IPS-18a (cell line): Measurements from ENCODE around the gene DSCAML1.

Experiments used
- H3K27ac ChIP-seq: one replicate; pipeline ENCODE4 v1.5.1; 2013; ENCODE audit warnings: low read length
- H3K27me3 ChIP-seq: one replicate; pipeline ENCODE4 v1.6.1; 2013; ENCODE audit warnings: mild to moderate bottlenecking, low read length; ENCODE audit not compliant: control insufficient read depth, insufficient read depth
- H3K36me3 ChIP-seq: one replicate; pipeline ENCODE4 v1.6.1; 2013; ENCODE audit warnings: low read depth, low read length; ENCODE audit not compliant: control insufficient read depth
- H3K4me1 ChIP-seq: one replicate; pipeline ENCODE4 v1.6.1; 2013; ENCODE audit warnings: low read depth, low read length; ENCODE audit not compliant: control insufficient read depth
- H3K4me3 ChIP-seq: one replicate; pipeline ENCODE4 v1.5.1; 2013; ENCODE audit warnings: low read length
- H3K9ac ChIP-seq: one replicate; pipeline ENCODE4 v1.6.1; 2013; ENCODE audit warnings: mild to moderate bottlenecking, low read length, moderate library complexity
- H3K9me3 ChIP-seq: one replicate; pipeline ENCODE4 v1.6.1; 2013; ENCODE audit warnings: low read depth, low read length; ENCODE audit not compliant: control insufficient read depth

Gene DSCAML1

DNA sequence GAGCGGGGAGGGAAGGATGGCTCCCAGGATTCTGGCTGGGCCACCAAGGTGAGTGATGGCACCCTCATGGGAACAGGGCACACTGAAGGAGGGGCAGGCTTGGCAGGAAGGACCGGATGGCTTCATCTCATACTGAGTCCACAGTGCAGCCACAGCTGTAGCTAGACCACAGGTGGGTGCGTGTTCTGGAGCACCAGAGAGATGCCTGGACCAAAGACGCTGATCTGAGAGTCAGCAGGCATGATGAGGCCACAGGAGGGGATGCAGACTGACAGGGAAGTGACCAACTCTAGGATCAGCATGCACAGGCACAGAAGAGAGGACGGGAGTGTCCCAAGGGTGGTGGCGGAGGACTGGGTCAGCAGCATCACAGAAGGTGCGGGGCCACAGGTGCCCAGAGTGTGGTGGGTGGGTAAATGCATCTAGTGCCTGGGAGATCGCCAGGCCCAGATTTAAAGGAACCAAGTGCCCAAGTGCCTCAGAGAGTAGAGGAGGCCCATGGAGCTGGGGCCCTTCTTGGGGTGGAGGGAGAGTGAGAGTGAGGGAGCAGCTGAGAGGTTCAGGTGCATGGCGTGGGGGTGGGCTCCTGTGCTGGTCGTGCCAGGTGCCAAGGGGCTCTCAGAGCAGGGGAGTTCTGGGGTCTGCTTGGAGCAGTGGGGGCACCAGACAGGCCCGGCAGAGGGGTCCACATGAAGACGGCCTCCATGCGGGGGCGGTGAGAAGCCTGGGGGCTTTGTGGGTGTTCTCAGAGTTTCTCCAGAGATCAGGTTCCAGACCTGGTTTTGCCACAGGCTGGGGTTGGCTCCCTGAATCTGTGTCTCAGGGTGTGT lies 355.7 kb downstream of the DSCAML1 start:
- no peaks in the 10 kb centered on the region for H3K9me3 ChIP-seq
- H3K27ac ChIP-seq: no peak overlapping the region
- no peaks in the 10 kb centered on the region for H3K36me3 ChIP-seq
- no peak overlapping the region for H3K4me3 ChIP-seq
- no peak overlapping the region for H3K9ac ChIP-seq
- no peaks in the 10 kb centered on the region for H3K4me1 ChIP-seq
- H3K27me3 ChIP-seq: no peaks in the 10 kb centered on the region

DNA sequence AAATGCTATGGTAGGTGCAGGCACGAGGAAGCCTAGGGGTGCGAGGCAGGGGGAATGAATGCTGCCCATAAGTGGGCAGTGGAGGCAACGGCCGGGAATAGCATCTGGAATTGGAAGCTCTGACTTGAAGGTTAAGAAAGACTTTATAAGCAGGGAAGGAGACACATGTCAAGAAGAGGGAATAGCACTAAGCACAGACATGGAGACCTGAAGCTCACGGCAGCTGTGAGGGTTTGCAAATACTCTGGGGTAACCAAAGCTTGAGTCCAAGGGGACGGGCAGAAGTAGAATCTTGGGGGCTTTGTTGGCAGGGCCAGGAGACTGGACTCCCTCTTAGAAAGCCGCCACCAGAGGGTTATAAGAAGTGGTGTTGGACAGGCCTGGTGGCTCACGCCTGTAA lies 356.8 kb downstream of the DSCAML1 start:
- Histone ChIP-seq H3K27ac (no peak overlapping the region), H3K4me3 (no peak overlapping the region), H3K27me3 (no peaks in the 10 kb centered on the region), H3K4me1 (no peaks in the 10 kb centered on the region), H3K36me3 (no peaks in the 10 kb centered on the region), H3K9me3 (no peaks in the 10 kb centered on the region), H3K9ac (no peak overlapping the region)

DNA sequence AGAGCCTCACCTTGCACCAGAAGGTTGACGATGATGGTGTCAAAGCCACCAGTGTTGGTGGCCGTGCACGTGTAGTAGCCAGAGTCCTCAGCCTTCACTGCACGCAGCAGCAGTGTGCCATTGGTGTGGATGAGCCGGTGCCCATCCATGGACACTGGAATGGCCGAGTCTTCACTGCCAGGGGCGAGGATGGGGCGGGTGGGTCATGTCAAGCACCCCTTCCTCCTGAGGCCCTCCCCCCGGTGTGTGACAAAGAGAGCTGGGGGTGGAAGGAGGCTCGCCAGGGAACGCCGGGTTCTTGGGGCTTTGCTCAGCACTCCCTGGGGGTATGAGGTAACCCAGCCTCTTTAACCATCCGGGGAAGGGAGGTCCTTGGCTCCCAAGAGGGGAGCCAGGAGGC lies 357.8 kb downstream of the DSCAML1 start:
- Histone ChIP-seq H3K27me3 (no peaks in the 10 kb centered on the region), H3K4me3 (no peak overlapping the region), H3K4me1 (no peaks in the 10 kb centered on the region), H3K9ac (no peak overlapping the region), H3K27ac (no peak overlapping the region), H3K9me3 (no peaks in the 10 kb centered on the region), H3K36me3 (no peaks in the 10 kb centered on the region)

DNA sequence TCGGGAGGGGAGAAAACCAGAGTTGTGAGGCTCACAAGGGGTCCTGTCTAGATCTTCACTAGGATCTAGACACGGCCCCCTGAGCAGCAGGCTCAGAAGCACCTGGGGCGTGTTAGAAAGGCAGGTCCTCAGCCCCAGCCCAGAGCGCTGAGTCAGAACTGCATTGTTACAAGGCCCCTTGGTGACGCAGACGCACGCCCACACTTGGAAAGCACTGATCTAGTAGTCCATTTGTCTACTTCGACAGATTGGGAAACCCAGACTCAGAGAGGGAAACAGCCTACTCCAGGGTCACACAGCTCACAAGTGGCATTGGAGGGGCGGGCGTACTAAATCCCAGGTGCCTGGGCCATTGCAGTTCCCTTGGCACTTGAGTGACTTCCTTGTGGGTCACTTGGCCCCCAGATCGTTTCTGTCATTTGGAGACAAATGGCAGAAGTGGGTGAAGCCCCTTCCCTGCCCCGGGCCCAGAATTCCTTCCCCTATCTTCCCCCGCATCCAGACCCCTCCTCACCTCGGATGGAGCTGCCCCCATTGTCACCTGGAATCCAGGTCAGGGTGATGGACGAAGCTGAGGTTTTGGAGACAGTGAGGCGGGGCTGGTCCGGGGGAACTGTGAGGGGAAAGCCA lies 358.5 kb downstream of the DSCAML1 start:
- Histone ChIP-seq H3K4me1 (no peaks in the 10 kb centered on the region), H3K4me3 (no peak overlapping the region), H3K9me3 (no peaks in the 10 kb centered on the region), H3K27ac (no peak overlapping the region), H3K36me3 (no peaks in the 10 kb centered on the region), H3K9ac (no peak overlapping the region), H3K27me3 (no peaks in the 10 kb centered on the region)

DNA sequence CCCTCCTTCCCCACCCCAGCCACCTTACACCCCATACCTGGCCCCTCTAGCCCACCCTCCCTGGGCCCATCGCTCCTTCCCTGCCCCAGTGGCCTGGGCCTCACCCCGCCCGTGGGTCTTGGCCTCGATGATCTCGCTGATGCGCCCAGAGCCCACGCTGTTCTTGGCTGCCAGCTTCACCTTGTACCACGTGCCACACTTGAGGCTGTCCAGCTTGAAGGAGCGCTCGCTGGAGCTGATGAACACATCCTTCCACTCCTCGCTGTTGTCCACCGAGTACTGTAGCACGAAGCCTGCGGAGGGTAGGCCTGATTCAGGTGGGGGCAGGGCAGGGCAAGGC lies 359.3 kb downstream of the DSCAML1 start:
- no peaks in the 10 kb centered on the region for H3K36me3 ChIP-seq
- no peak overlapping the region for H3K9ac ChIP-seq
- H3K4me1 ChIP-seq: no peaks in the 10 kb centered on the region
- H3K4me3 ChIP-seq: no peak overlapping the region
- no peak overlapping the region for H3K27ac ChIP-seq
- H3K27me3 ChIP-seq: no peaks in the 10 kb centered on the region
- H3K9me3 ChIP-seq: no peaks in the 10 kb centered on the region

DNA sequence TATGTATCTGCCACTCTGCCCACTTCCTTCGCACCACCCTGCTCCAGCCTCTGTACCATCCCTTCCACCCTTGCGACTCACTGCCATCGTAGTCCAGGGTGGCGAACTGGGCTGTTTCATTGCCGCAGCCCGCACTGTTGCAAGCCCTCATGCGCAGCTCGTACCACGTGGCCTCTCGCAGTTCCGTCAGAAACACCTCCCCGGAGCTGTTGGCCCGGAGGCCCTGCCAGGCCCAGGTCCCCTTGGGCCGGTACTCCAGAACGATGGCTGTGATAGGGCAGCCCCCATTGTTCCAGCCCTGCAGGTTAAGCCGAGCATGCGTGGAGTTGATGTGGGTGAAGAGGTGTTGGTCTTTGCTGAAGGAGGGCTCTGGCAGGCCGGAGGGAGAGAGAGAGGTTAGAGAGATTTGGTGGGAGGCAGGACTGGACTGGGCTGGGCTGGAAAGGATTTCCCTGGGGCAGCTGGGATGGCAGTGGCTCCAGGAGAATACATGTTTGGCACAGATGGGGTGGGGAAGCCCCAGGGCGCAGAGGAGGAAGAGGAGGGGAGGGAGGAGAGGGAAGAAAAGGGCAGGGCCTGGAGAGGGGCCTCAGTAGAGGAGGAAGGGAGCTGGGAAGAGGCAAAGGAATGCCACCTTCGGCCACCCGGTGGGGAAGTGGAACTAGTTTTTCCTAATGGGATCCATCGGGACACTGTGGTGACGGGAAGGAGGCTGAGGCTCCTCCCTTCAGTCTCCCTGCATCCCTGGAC lies 359.8 kb downstream of the DSCAML1 start:
- Histone ChIP-seq H3K27me3 (no peaks in the 10 kb centered on the region), H3K4me1 (no peaks in the 10 kb centered on the region), H3K9ac (no peak overlapping the region), H3K4me3 (no peak overlapping the region), H3K27ac (no peak overlapping the region), H3K36me3 (no peaks in the 10 kb centered on the region), H3K9me3 (no peaks in the 10 kb centered on the region)

DNA sequence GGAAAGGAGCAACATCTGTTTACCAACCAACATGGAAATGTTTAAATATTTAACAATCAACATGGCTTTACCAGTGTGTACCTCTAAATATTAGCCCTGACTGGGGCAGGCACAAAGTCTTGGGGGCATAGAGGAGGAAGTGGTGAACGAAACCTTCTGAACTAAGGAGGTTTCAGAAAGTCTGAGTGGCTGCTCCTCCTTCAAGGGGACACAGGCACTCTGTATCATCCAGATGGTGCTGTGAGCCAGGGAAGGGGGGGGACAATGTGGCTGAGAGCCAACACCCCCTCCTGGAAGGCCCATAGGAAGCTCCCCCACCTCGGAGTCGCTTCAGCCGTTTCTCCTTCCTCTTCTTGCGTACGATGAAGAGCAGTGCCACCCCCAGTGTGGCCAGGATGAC lies 361.7 kb downstream of the DSCAML1 start:
- Histone ChIP-seq H3K27me3 (no peaks in the 10 kb centered on the region), H3K4me3 (no peak overlapping the region), H3K36me3 (no peaks in the 10 kb centered on the region), H3K27ac (no peak overlapping the region), H3K4me1 (peaks cover under 1% of the 10 kb centered on the region), H3K9ac (no peak overlapping the region), H3K9me3 (no peaks in the 10 kb centered on the region)

DNA sequence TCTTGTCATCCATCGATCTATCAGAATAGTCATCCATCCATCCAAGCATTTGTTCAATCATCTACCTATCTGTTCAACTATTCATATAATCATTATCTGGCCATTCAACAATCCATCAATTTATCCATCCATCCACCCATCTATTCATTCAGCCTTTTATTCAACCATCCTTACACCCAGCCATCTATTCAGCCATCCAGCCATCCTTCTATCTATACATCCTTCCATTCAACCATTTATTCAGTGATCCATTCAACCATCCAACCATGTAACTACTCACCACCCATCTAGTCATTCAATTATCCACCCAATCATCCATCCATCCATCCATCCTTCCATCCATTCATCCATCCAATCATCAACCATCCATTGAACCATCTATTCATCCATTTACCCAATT lies 362.5 kb downstream of the DSCAML1 start:
- H3K9me3 ChIP-seq: no peaks in the 10 kb centered on the region
- H3K27me3 ChIP-seq: no peaks in the 10 kb centered on the region
- no peak overlapping the region for H3K9ac ChIP-seq
- H3K36me3 ChIP-seq: no peaks in the 10 kb centered on the region
- H3K27ac ChIP-seq: no peak overlapping the region
- H3K4me3 ChIP-seq: no peak overlapping the region
- H3K4me1 ChIP-seq: peaks cover 9% of the 10 kb centered on the region

DNA sequence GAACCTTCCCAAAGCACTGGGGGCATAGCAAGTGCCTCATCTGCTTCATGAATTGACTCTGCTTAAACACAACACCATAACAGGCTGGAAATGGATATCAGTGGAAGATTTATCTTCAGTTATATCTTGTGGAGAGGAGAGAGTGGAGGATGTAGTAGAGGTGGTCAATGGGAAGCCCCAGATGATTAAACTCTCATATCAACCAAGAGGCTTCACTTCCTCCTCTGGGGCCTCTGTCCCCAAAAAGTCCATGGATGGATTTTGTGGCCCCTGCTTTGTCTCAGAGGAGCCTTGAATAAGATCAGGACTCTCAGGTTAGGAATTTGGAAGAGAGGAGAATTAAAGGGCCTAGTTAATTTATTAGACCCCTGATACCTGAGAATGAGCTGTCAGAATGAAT lies 363.3 kb downstream of the DSCAML1 start:
- no peak overlapping the region for H3K9ac ChIP-seq
- no peaks in the 10 kb centered on the region for H3K36me3 ChIP-seq
- H3K27ac ChIP-seq: no peak overlapping the region
- peaks cover 9% of the 10 kb centered on the region for H3K4me1 ChIP-seq
- H3K9me3 ChIP-seq: no peaks in the 10 kb centered on the region
- no peaks in the 10 kb centered on the region for H3K27me3 ChIP-seq
- no peak overlapping the region for H3K4me3 ChIP-seq

DNA sequence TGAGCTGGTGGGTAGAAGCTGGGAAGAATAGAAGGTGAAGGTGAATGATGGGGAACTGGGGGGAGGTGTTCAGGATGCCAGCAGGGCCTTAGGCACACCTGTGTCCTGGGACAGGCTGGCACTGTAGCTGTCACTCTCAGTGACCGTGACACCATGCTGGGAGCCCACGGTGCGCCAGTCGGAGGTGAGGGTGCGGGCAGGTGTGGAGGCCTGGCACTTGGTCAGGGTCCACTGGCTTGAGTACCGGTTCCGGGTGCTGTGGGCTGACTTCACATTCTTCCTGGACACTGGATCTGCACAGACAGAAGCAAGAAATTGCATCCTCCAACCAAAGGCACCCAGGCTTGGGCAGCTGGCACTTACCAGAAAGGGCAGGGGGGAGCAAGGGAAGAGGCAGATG lies 365.6 kb downstream of the DSCAML1 start:
- Histone ChIP-seq H3K27me3 (no peaks in the 10 kb centered on the region), H3K9ac (no peak overlapping the region), H3K9me3 (no peaks in the 10 kb centered on the region), H3K4me3 (no peak overlapping the region), H3K27ac (no peak overlapping the region), H3K36me3 (no peaks in the 10 kb centered on the region), H3K4me1 (peaks cover 9% of the 10 kb centered on the region)

DNA sequence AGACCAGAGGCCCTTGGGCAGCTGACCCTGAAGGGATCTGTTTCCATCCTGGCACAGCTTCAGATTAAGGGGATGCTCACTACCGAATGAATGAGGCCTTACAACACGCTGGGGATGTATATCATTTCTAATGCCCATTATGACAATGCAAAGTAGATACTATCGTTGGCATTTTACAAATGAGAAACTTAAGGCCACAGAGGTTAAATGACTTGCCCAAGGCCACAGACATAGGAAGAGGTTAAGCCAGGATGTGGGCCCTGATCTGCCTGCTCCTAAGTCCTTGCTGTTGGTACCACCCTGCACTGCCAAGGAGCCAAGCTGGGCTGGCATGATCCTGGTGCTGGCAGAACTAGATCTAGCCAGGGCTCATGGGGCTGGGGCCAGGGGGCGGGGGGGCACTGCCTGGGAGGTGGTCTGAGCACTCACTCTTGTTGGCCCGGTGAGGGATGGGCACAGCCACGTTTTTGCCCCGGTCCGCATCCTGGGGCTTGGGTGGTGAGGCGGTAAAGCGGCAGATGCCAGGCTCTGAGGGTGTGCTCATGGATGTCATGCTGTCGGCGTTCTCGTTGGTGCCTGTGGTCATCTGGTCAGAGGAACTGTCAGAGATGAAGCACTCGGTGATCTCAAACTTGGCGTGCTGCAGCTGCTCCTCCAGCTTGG lies 366.6 kb downstream of the DSCAML1 start:
- peaks cover 9% of the 10 kb centered on the region for H3K4me1 ChIP-seq
- peaks cover 4% of the 10 kb centered on the region for H3K27me3 ChIP-seq
- no peak overlapping the region for H3K27ac ChIP-seq
- no peak overlapping the region for H3K9ac ChIP-seq
- H3K9me3 ChIP-seq: no peaks in the 10 kb centered on the region
- no peak overlapping the region for H3K4me3 ChIP-seq
- H3K36me3 ChIP-seq: no peaks in the 10 kb centered on the region
